ENCODE results near the gene EML6. TPM values are rescaled to one million over a fixed set of nuclear protein-coding genes. Genes with fewer than 3 reads are reported as not detected.

EML6 gene
- 1.5 and 3.0 TPM in 2 replicates for polyA plus RNA-seq (2011; rRNA removed)
- polyA plus RNA-seq (2012; cell fraction: cytosol; rRNA removed), result 1.0 and 1.5 TPM in 2 replicates
- polyA plus RNA-seq (2012; cell fraction: nucleus; rRNA removed), result 3.2 and 4.7 TPM in 2 replicates
- 1.4 to 1.8 TPM (median 1.7 TPM) in 3 replicates for polyA plus RNA-seq (2017; fragmentation: RNase III; extraction: RNeasy Plus Mini Kit Qiagen cat#74134 plus additional on column Dnase treatment)
- polyA minus RNA-seq (2011; rRNA and poly(A)+ RNA removed), result 1.8 and 3.4 TPM in 2 replicates

DNA sequence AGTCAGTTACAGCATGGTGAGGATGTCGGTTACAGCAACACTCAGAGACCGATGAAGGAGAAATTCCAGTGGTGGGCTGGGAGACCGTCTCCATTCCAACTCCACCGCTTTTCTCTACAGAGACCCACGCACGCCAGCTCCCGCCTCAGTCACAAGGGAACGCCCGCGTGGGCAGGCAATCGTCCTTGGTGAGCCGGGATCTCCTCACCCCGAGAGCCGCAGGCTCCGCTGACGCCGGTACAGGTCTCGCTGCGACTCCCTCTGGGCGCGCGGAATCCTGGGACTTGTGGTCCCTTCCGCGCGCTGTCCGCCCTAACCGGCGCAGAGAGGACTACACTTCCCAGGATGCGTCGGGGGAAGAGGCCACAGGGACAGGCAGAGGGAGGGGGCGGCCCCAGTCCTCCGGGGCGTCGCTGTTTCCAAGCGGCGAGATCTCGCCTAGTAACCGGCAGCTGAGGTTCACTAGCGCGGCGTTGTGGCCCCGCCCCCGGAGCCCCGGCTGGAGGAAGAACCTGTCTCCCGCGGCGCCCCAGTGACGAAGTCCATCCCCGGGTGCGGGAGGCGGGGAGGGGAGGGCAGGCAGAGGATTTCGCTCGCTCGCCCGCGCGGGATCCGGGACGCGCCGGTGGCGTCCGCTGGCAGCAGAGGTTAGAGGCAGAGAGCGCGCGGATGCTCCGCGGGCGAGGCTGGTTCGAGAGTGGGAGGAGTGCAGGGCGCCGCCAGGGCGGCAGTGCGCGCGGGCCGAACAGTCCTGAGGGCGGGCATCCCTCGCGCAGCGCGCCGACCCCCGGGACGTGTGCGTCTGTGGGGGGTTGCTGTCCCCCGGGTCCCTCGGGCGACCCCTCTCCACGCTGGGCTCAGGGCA is at the start of gene EML6:
Gene EML6, plus strand, starts transcription at position 532 of the 865 bp plus-strand sequence. CDS start 1,400 bp downstream, outside the sequence.
- CTCF ChIA-PET, result interaction anchor here (0.9 to 2.5 kb wide), 9 partner anchors 19 to 452 kb away, joined by 3 to 22 read pairs (median 4); no protein-coding TSS in a partner anchor
- POLR2A ChIA-PET, result interaction anchor here (0.5 to 1.8 kb wide), 6 partner anchors 13 to 616 kb away, joined by 3 to 7 read pairs (median 4); partner anchors contain the start of gene RTN4
- H3K4me3 ChIP-seq, result peak within 1 kb of the TSS; percentile 49
- FAIRE-seq, result no peak
- peak; percentile 97 to 99 for DNase-seq (ENCODE audit: low read depth in 1 of 2, low spot score in 1 of 2)
- peaks cover 9% of the 10 kb centered on the region for H3K4me1 ChIP-seq
- under 1% methylated on average over 29 of the region's 90 CpGs for WGBS (ENCODE audit: missing lambda C conversion rate)
- no peaks in the 10 kb centered on the region for H3K9me3 ChIP-seq
- H3K27ac ChIP-seq, result peak within 1 kb of the TSS; percentile 62 to 85
- H3K4me2 ChIP-seq, result peak within 1 kb of the TSS; percentile 96
- ATAC-seq, result peak; percentile 95 to 99
- no peak for TF ChIP-seq CHD4 (IDR thresholded peaks at IDR 0.05; ENCODE audit: borderline replicate concordance)
- TF ChIP-seq RFX5 (IDR thresholded peaks at IDR 0.05), result peak; percentile 91
- no peak for TF ChIP-seq TP53 (CRISPR knock-in tag; IDR thresholded peaks at IDR 0.05)
- TF ChIP-seq MYC (IDR thresholded peaks at IDR 0.05; ENCODE audit: borderline replicate concordance, low read length), result no peak; the same call in 1 of the 2 replicates
- TF ChIP-seq RCOR1 (IDR thresholded peaks at IDR 0.05; ENCODE audit: low read depth, low read length), result no peak
- no peak for TF ChIP-seq ESRRA (IDR thresholded peaks at IDR 0.05; ENCODE audit: borderline replicate concordance, low read length)
- peak; percentile 88; the same call in 1 of the 2 replicates for TF ChIP-seq RNF2 (IDR thresholded peaks at IDR 0.05; ENCODE audit: borderline replicate concordance, low read depth)
- TF ChIP-seq, protein P1, sequence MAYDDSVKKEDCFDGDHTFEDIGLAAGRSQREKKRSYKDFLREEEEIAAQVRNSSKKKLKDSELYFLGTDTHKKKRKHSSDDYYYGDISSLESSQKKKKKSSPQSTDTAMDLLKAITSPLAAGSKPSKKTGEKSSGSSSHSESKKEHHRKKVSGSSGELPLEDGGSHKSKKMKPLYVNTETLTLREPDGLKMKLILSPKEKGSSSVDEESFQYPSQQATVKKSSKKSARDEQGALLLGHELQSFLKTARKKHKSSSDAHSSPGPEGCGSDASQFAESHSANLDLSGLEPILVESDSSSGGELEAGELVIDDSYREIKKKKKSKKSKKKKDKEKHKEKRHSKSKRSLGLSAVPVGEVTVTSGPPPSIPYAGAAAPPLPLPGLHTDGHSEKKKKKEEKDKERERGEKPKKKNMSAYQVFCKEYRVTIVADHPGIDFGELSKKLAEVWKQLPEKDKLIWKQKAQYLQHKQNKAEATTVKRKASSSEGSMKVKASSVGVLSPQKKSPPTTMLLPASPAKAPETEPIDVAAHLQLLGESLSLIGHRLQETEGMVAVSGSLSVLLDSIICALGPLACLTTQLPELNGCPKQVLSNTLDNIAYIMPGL (CRISPR knock-in tag; IDR thresholded peaks at IDR 0.05; ENCODE audit: borderline replicate concordance), result no peak
- no peak for TF ChIP-seq EHMT2 (IDR thresholded peaks at IDR 0.05; ENCODE audit: low read depth)
- no peak for TF ChIP-seq ZFP36 (IDR thresholded peaks at IDR 0.05; ENCODE audit: borderline replicate concordance, partially characterized antibody)
- no peak for TF ChIP-seq HEYL (CRISPR knock-in tag; IDR thresholded peaks at IDR 0.05)
- no peak for TF ChIP-seq FOXS1 (CRISPR knock-in tag; IDR thresholded peaks at IDR 0.05)
- TF ChIP-seq BHLHE40 (IDR thresholded peaks at IDR 0.05; ENCODE audit: low read depth, low read length), result no peak
- no peak for TF ChIP-seq REST (IDR thresholded peaks at IDR 0.05)
- no peak for TF ChIP-seq FOSB (CRISPR knock-in tag; IDR thresholded peaks at IDR 0.05)
- no peak for TF ChIP-seq ZC3H11A (IDR thresholded peaks at IDR 0.05)
- peak; percentile 40; the same call in 1 of the 2 replicates for TF ChIP-seq MAX (IDR thresholded peaks at IDR 0.05)
- TF ChIP-seq KDM1A (IDR thresholded peaks at IDR 0.05; ENCODE audit: low read depth), result no peak
- peak; percentile 58 for TF ChIP-seq CHD2 (IDR thresholded peaks at IDR 0.05; ENCODE audit: low read length, partially characterized antibody)
- peak; percentile 74; the same call in 1 of the 2 replicates for TF ChIP-seq TFCP2L1 (CRISPR knock-in tag; IDR thresholded peaks at IDR 0.05)
- TF ChIP-seq RARB (CRISPR knock-in tag; IDR thresholded peaks at IDR 0.05), result no peak
- no peak for TF ChIP-seq EHF (CRISPR knock-in tag; IDR thresholded peaks at IDR 0.05)
- TF ChIP-seq KDM5A (IDR thresholded peaks at IDR 0.05), result no peak
- no peak for TF ChIP-seq HOXA7 (CRISPR knock-in tag; IDR thresholded peaks at IDR 0.05)
- TF ChIP-seq PHF8 (IDR thresholded peaks at IDR 0.05; ENCODE audit: borderline replicate concordance, low read depth), result peak; percentile 76; the same call in 1 of the 2 replicates
- TF ChIP-seq, protein P2, sequence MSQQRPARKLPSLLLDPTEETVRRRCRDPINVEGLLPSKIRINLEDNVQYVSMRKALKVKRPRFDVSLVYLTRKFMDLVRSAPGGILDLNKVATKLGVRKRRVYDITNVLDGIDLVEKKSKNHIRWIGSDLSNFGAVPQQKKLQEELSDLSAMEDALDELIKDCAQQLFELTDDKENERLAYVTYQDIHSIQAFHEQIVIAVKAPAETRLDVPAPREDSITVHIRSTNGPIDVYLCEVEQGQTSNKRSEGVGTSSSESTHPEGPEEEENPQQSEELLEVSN (IDR thresholded peaks at IDR 0.05; ENCODE audit: borderline replicate concordance, low read depth), result peak; percentile 52
- TF ChIP-seq CTCF (IDR thresholded peaks at IDR 0.05), result peak; percentile 27; the same call in 2 of the 3 replicates
- TF ChIP-seq CEBPB (IDR thresholded peaks at IDR 0.05), result no peak
- no peak for TF ChIP-seq NFE2L2 (conservative IDR thresholded peaks at IDR 0.05; ENCODE audit: low read length)
- peak; percentile 82; the same call in 1 of the 2 replicates for TF ChIP-seq MAZ (IDR thresholded peaks at IDR 0.05; ENCODE audit: borderline replicate concordance, low read depth, low read length)

Data from A549 (cell line).